Uterus (tissue), 4 donors: ENCODE measurements around the gene LRRC25. TPM values are rescaled to one million over a fixed set of nuclear protein-coding genes. Genes with fewer than 3 reads are reported as not detected.
"Not testable (repeated sequence)": the region's sequence is repeated elsewhere in the genome, so short reads cannot be mapped to it uniquely, and the experiment has no call there.

Experiments used
- DNase-seq, 2 donors: peaks; one replicate each; pipeline ENCODE4 v3.0.0-alpha.2; 2019 to 2020
- H3K27ac ChIP-seq, 2 donors: fragments of 200-600 bp; sonication (generic); 1 replicate in 1 of 2; 2 replicates in 1 of 2; pipeline ENCODE4 v1.5.1; 2016 to 2018
- H3K27me3 ChIP-seq, 2 donors: fragments of 200-600 bp; sonication (generic); one replicate each; pipeline ENCODE4 v1.5.1; 2018 to 2019; ENCODE audit warnings: control low read depth in 1 of 2
- H3K36me3 ChIP-seq, 2 donors: fragments of 200-600 bp; sonication (generic); one replicate each; pipeline ENCODE4 v1.5.1; 2019; ENCODE audit warnings: control low read depth in 1 of 2
- H3K4me1 ChIP-seq, 2 donors: fragments of 200-600 bp; sonication (generic); one replicate each; pipeline ENCODE4 v1.5.1; 2018 to 2019; ENCODE audit warnings: control low read depth in 1 of 2
- H3K4me3 ChIP-seq, 2 donors: fragments of 200-600 bp; sonication (generic); 1 replicate in 1 of 2; 2 replicates in 1 of 2; pipeline ENCODE4 v1.5.1; 2018 to 2019; ENCODE audit warnings: mild to moderate bottlenecking in 1 of 2
- H3K9me3 ChIP-seq, 2 donors: fragments of 200-600 bp; sonication (generic); one replicate each; pipeline ENCODE4 v1.5.1; 2019; ENCODE audit warnings: control low read depth in 1 of 2
- CTCF ChIP-seq, 4 experiments: fragments of 200-600 bp in 2 of 4; fragments of 450-650 bp in 2 of 4; sonication (generic) in 2 of 4; IDR thresholded peaks; one replicate each; pipeline ENCODE4 v1.5.1; 2016 to 2019; ENCODE audit warnings: antibody characterized with exemption in 4 of 4, mild to moderate bottlenecking in 2 of 4, moderate library complexity in 1 of 4
- POLR2A ChIP-seq, 2 donors: fragments of 450-650 bp; IDR thresholded peaks; one replicate each; pipeline ENCODE4 v1.6.1; 2016; ENCODE audit warnings: antibody characterized with exemption in 2 of 2, mild to moderate bottlenecking in 1 of 2, moderate library complexity in 1 of 2
- intact Hi-C: fragments of 100-400 bp; cut with DNase I; formaldehyde crosslinking; loops from one replicate; pipeline ENCODE4 v1.15.1; 2023; ENCODE audit warnings: low total_unique reads
- total RNA-seq, 4 donors: library from RNA; depleted of rRNA in 3 of 4; stranded (reverse); fragments of >200 nt in 3 of 4; gene quantifications; one replicate each; pipeline versions ENCODE4 v1.1.0 to v1.2.4, GENCODE V29; 2014 to 2023
- donor health status: DM: yes; HTN: yes; CAD: no.

LRRC25 gene
- total RNA-seq, 4 donors from 2014 or later: 0.51 to 2.3 (median 1.9) TPM; not detected in 1

- H3K36me3 ChIP-seq: no peaks in the 10 kb centered on the region
- TF ChIP-seq POLR2A (IDR thresholded peaks at IDR 0.05): no peak
- no peak for TF ChIP-seq CTCF (IDR thresholded peaks at IDR 0.05)
- H3K9me3 ChIP-seq: no peaks in the 10 kb centered on the region
- H3K27ac ChIP-seq: no peak overlapping the region
- no peak overlapping the region for H3K4me3 ChIP-seq
- intact Hi-C loops: no loop called here
- no peaks in the 10 kb centered on the region for H3K4me1 ChIP-seq
- no peak for DNase-seq
- no peaks in the 10 kb centered on the region for H3K27me3 ChIP-seq
These were observed 43.9 kb downstream of the LRRC25 start for GRCh38 chr19:18353378-18354005.

- H3K4me3 ChIP-seq: no peak overlapping the region
- H3K27me3 ChIP-seq: no peaks in the 10 kb centered on the region
- no peak for DNase-seq
- H3K36me3 ChIP-seq: no peaks in the 10 kb centered on the region
- H3K27ac ChIP-seq: no peak overlapping the region
- intact Hi-C loops: no loop called here
- TF ChIP-seq CTCF (IDR thresholded peaks at IDR 0.05): no peak
- TF ChIP-seq POLR2A (IDR thresholded peaks at IDR 0.05): no peak
- no peaks in the 10 kb centered on the region for H3K4me1 ChIP-seq
- H3K9me3 ChIP-seq: no peaks in the 10 kb centered on the region
These were observed 45.9 kb downstream of the LRRC25 start for GRCh38 chr19:18351544-18351943.

GRCh38 chr19:18350490-18350889 lies 46.9 kb downstream of the LRRC25 start:
- intact Hi-C loops: no loop called here
- H3K4me3 ChIP-seq: no peak overlapping the region
- no peak for DNase-seq
- H3K4me1 ChIP-seq: no peaks in the 10 kb centered on the region
- no peaks in the 10 kb centered on the region for H3K27me3 ChIP-seq
- H3K9me3 ChIP-seq: no peaks in the 10 kb centered on the region
- no peaks in the 10 kb centered on the region for H3K36me3 ChIP-seq
- TF ChIP-seq POLR2A (IDR thresholded peaks at IDR 0.05) (no peak), CTCF (IDR thresholded peaks at IDR 0.05) (no peak)
- no peak overlapping the region for H3K27ac ChIP-seq

GRCh38 chr19:18349524-18350128 lies 47.8 kb downstream of the LRRC25 start:
- H3K27ac ChIP-seq: no peak overlapping the region
- no peak overlapping the region for H3K4me3 ChIP-seq
- H3K36me3 ChIP-seq: no peaks in the 10 kb centered on the region
- H3K27me3 ChIP-seq: no peaks in the 10 kb centered on the region
- TF ChIP-seq CTCF (IDR thresholded peaks at IDR 0.05) (peak; percentile 76 to 81 (median 76)), POLR2A (IDR thresholded peaks at IDR 0.05) (no peak)
- intact Hi-C loops: loop anchor here (10.0 kb wide), 1 partner anchor 65 kb away; the partner anchor contains the start of gene SSBP4
- peak; percentile 53 to 58 for DNase-seq
- no peaks in the 10 kb centered on the region for H3K4me1 ChIP-seq
- H3K9me3 ChIP-seq: no peaks in the 10 kb centered on the region

- H3K36me3 ChIP-seq, H3K4me3 ChIP-seq, H3K9me3 ChIP-seq, H3K27ac ChIP-seq, DNase-seq, H3K4me1 ChIP-seq, H3K27me3 ChIP-seq: not testable (repeated sequence)
- intact Hi-C loops: loop anchor here (10.0 kb wide), 1 partner anchor 66 kb away; the partner anchor contains the start of gene SSBP4
These were observed 48.5 kb downstream of the LRRC25 start for GRCh38 chr19:18348818-18349339.
